ENCODE results near the gene ANAPC7. TPM values are rescaled to one million over a fixed set of nuclear protein-coding genes. Genes with fewer than 3 reads are reported as not detected.
A peak's percentile ranks its signal among the peaks of the same experiment; 100 is the strongest.

Gene ANAPC7
- total and polyA plus RNA-seq, 2 of the 13 experiments (the other 11 are each of a cell fraction or from before 2014, with no cell fraction given), result 40.0 to 69.1 TPM

DNA sequence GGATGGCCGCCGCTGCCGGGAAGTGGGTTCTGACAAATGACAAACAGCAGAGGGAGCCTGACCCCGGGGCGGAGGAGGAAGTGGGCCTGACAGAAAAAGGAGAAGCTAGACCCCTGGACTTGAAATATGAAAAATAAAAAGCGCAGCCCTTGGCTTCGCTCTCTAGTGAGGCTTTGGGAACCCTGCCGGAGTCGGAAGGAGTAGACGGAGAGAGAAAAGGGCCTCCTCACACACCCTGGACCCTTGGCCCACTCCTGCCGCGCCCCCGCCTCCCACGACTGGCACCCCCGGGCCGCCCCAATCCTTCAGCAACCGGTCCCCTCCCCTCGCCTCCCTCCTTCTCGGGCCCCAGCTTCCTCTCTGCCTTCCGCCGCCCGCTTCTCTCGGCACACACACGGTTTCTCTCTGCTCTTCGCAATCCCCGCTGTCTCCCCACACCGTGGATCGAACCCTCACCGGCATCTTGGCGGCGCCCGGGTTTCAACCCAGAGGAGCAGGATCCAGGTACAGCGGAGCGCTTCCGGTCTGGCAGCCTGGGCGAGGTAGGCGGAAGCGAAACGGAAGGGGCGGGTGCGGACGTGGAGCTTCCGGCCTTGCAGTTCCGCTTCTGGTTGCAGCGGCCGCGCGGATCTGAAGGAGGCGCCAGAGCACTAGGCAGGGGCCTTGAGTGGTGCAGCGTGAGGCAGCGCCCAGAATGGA, 46.4 kb upstream of the ANAPC7 start, which contains the start of gene ARPC3 (continued):
- TF ChIP-seq, protein P1, sequence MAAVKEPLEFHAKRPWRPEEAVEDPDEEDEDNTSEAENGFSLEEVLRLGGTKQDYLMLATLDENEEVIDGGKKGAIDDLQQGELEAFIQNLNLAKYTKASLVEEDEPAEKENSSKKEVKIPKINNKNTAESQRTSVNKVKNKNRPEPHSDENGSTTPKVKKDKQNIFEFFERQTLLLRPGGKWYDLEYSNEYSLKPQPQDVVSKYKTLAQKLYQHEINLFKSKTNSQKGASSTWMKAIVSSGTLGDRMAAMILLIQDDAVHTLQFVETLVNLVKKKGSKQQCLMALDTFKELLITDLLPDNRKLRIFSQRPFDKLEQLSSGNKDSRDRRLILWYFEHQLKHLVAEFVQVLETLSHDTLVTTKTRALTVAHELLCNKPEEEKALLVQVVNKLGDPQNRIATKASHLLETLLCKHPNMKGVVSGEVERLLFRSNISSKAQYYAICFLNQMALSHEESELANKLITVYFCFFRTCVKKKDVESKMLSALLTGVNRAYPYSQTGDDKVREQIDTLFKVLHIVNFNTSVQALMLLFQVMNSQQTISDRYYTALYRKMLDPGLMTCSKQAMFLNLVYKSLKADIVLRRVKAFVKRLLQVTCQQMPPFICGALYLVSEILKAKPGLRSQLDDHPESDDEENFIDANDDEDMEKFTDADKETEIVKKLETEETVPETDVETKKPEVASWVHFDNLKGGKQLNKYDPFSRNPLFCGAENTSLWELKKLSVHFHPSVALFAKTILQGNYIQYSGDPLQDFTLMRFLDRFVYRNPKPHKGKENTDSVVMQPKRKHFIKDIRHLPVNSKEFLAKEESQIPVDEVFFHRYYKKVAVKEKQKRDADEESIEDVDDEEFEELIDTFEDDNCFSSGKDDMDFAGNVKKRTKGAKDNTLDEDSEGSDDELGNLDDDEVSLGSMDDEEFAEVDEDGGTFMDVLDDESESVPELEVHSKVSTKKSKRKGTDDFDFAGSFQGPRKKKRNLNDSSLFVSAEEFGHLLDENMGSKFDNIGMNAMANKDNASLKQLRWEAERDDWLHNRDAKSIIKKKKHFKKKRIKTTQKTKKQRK (IDR thresholded peaks at IDR 0.05; ENCODE audit: low read length), result no peak
- TF ChIP-seq CCDC6 (CRISPR knock-in tag; IDR thresholded peaks at IDR 0.05) (0 out of 2 replicates have a peak, but pooled peaks have one; percentile 38), ZNF17 (CRISPR knock-in tag; IDR thresholded peaks at IDR 0.05) (no peak), PHF20 (CRISPR knock-in tag; IDR thresholded peaks at IDR 0.05) (peak; percentile 93), RBM39 (IDR thresholded peaks at IDR 0.05; ENCODE audit: low read depth, low read length, poor library complexity, severe bottlenecking) (no peak), ZNF660 (CRISPR knock-in tag; IDR thresholded peaks at IDR 0.05; ENCODE audit: borderline replicate concordance, low read depth) (no peak), GTF3A (CRISPR knock-in tag; conservative IDR thresholded peaks at IDR 0.05) (0 out of 2 replicates have a peak, but pooled peaks have one; percentile 49), ZNF644 (CRISPR knock-in tag; IDR thresholded peaks at IDR 0.05; ENCODE audit: low read depth) (no peak), SETDB1 (CRISPR knock-in tag; IDR thresholded peaks at IDR 0.05; ENCODE audit: borderline replicate concordance) (no peak), ZNF30 (CRISPR knock-in tag; IDR thresholded peaks at IDR 0.05) (no peak), ZNF737 (CRISPR knock-in tag; IDR thresholded peaks at IDR 0.05; ENCODE audit: borderline replicate concordance) (no peak), ZNF766 (CRISPR knock-in tag; IDR thresholded peaks at IDR 0.05; ENCODE audit: borderline replicate concordance) (no peak), RBM22 (optimal IDR thresholded peaks at IDR 0.05; ENCODE audit: low read length) (no peak), MTERF4 (CRISPR knock-in tag; IDR thresholded peaks at IDR 0.05) (no peak; the same call in 1 of the 2 replicates), DBP (CRISPR knock-in tag; IDR thresholded peaks at IDR 0.05; ENCODE audit: not compliant biosample characterization) (no peak)
- TF ChIP-seq, protein P2, sequence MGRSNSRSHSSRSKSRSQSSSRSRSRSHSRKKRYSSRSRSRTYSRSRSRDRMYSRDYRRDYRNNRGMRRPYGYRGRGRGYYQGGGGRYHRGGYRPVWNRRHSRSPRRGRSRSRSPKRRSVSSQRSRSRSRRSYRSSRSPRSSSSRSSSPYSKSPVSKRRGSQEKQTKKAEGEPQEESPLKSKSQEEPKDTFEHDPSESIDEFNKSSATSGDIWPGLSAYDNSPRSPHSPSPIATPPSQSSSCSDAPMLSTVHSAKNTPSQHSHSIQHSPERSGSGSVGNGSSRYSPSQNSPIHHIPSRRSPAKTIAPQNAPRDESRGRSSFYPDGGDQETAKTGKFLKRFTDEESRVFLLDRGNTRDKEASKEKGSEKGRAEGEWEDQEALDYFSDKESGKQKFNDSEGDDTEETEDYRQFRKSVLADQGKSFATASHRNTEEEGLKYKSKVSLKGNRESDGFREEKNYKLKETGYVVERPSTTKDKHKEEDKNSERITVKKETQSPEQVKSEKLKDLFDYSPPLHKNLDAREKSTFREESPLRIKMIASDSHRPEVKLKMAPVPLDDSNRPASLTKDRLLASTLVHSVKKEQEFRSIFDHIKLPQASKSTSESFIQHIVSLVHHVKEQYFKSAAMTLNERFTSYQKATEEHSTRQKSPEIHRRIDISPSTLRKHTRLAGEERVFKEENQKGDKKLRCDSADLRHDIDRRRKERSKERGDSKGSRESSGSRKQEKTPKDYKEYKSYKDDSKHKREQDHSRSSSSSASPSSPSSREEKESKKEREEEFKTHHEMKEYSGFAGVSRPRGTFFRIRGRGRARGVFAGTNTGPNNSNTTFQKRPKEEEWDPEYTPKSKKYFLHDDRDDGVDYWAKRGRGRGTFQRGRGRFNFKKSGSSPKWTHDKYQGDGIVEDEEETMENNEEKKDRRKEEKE (IDR thresholded peaks at IDR 0.05), result no peak
- TF ChIP-seq, protein P3, sequence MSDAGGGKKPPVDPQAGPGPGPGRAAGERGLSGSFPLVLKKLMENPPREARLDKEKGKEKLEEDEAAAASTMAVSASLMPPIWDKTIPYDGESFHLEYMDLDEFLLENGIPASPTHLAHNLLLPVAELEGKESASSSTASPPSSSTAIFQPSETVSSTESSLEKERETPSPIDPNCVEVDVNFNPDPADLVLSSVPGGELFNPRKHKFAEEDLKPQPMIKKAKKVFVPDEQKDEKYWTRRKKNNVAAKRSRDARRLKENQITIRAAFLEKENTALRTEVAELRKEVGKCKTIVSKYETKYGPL (CRISPR knock-in tag; IDR thresholded peaks at IDR 0.05), result 0 out of 2 replicates have a peak, but pooled peaks have one; percentile 22
- TF ChIP-seq, protein P4, sequence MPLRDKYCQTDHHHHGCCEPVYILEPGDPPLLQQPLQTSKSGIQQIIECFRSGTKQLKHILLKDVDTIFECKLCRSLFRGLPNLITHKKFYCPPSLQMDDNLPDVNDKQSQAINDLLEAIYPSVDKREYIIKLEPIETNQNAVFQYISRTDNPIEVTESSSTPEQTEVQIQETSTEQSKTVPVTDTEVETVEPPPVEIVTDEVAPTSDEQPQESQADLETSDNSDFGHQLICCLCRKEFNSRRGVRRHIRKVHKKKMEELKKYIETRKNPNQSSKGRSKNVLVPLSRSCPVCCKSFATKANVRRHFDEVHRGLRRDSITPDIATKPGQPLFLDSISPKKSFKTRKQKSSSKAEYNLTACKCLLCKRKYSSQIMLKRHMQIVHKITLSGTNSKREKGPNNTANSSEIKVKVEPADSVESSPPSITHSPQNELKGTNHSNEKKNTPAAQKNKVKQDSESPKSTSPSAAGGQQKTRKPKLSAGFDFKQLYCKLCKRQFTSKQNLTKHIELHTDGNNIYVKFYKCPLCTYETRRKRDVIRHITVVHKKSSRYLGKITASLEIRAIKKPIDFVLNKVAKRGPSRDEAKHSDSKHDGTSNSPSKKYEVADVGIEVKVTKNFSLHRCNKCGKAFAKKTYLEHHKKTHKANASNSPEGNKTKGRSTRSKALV (CRISPR knock-in tag; IDR thresholded peaks at IDR 0.05), result 0 out of 2 replicates have a peak, but pooled peaks have one; percentile 21

Data from HepG2 (cell line).